Amniotic stem cell (primary cell): ENCODE data around the gene EIF3D.
A peak's percentile ranks its signal among the peaks of the same experiment; 100 is the strongest.

Source experiments
- DNase-seq: peaks from one replicate; lab custom pipeline; 2025; lab: John Stamatoyannopoulos, UW

Gene EIF3D

DNA sequence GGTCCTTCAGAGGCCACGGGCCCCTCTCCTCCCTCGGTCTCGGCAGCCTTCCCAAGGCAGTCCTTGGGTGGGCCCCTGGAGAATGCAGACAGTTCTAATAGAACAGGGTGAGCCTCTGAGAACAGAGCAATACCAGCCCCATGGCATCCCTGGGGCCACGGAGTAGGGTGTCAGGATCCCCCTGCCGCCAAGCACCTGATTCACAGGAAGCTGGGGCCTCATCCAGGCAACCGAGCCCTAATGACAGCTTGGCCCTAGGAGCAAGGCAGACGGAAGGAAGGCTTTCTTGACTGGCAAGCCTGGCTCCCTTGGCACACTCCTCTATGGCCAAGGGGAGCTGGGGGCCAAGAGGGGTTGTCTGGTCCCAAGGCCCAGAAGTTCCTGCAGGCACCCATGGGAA, 62.7 kb downstream of the EIF3D start:
- DNase-seq: no peak

DNA sequence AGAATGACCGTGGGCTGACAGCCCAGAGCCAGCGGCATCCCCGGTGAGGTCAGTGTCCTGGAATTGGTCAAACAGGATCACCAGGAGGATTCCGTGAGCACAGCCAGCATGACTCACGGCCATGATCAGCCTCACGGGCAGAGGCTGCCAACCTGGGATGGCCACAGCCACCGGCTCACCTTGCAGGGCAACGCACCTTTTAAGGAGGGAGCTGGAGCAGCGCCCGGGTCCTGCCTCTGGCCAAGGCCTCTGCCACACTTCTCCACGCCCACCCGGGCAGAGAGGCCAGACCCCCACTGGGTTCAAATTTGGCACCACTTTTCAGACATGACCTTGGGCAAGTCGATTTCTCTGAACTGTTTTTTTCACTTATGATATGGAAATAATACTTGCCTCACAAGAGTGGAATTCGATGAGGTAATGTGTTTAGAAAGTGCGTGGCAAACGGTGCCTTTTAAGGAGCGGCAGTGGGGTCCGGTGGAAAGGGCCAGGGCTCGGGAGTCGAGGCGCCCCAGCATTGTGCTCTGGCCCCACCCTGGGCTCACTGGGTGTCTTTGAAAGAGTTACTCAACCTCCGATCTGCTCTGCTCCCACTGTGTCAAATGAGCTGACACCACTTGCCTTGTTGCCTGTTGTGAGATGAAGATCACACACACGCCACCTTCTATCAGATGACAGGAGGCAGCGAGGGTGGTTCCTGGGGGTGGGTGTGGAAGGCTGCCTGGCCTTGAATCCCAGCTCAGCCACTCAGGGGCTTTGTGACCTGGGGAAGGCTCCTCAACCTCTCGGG, 63.5 kb downstream of the EIF3D start:
- peak; percentile 84 for DNase-seq

DNA sequence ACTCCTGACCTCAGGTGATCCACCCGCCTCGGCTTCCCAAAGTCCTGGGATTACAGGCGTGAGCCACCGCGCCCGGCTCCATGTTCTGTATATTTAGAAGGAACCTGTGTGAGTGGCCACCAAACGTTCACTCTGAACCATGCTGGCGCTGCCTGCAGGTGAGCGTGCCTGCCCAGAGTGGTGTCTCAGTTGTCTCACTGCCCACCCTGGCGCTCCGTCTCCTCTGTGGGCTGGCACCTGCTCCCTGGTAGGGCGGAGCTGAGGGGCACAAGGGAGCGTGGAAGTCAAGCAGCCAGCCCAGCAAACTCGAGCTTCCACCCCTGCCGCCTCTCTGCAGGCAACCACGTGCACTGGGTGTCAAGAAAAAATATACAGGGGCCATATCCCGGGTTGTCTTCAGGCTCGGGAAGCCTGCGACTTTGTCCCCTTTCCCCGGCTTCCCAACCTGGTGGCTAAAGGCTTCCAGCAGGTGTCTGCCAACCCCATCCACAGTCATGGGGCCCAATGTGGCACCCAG, 64.2 kb downstream of the EIF3D start:
- no peak for DNase-seq

DNA sequence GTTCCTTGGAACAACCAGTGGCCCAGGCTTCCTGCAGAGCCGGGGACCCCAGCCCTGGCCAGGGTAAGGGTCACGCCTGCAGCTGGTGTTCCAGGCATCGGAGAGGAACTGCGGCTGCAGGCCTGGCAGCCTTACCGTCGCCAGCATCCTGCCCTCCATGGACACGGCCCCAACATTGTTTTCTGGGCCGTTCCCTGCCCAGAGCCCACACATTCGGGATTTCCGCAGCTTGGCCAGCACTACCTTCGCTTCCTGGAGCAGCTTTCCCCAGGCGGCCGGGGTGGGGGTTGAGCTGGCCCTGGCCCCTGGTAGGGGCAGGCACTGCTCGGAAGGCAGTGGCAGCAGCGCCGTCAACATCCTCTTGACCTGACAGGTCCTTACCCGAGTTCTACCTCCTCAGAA, 65.2 kb downstream of the EIF3D start:
- DNase-seq: no peak

DNA sequence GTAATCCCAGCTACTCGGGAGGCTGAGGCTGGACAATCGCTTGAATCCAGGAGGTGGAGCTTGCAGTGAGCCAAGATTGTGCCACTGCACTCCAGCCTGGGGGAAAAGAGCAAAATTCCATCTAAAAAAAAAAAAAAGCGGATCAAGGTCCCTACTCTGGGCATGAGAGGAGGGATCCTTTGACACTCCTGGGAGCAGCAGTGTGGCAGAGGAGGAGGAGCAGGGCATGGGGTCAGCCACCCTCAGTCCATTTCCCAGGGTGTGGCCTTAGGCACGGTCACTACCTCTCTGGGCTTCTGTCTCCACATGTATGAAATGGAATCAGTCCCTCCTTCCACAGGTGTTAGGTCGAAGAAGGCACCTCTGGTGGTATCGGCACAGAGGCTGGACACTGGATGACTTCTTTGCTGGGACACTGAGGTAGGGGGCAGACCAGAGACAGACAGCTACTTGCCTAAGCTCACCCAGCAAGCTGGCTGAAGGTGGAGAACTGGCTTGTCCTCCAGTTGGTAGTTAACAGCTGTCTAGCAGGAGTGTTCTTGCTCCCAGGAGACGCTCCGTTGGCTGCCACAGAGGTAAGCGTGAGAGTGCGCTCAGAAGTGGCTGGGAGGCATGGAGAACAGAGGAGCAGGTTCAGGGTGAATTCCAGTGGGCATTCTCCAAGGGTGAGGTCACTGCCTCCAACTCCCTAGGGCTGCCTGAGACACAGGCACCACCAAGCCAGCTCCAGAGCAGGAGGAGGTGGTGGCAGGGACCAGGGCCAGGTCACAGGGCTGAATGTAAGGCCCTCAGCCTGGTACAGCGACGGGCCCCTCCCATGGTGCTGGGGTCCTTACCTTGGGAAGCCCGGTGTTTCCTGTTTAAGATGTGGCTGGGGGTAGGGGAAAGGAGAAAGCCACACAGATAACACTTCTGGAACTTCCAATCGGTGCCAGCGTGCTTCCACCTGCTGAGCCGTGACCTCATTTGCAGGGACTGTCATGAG, 67.0 kb downstream of the EIF3D start:
- peak; percentile 61 for DNase-seq
